ENCODE measurements around the gene PYDC1.

GRCh38 chr16:31168848-31169247 is 48.1 kb downstream of the PYDC1 start:
- no peak for TF ChIP-seq CTCF (IDR thresholded peaks at IDR 0.05)
- TF ChIP-seq POLR2A (IDR thresholded peaks at IDR 0.05): no peak

Measured in stomach (tissue), 4 donors.